OCI-M1 (cell line): ENCODE measurements around the gene MGAT5B.

Source experiments
- DNase-seq: peaks from one replicate; lab custom pipeline; 2025; lab: John Stamatoyannopoulos, UW

The MGAT5B gene

DNA sequence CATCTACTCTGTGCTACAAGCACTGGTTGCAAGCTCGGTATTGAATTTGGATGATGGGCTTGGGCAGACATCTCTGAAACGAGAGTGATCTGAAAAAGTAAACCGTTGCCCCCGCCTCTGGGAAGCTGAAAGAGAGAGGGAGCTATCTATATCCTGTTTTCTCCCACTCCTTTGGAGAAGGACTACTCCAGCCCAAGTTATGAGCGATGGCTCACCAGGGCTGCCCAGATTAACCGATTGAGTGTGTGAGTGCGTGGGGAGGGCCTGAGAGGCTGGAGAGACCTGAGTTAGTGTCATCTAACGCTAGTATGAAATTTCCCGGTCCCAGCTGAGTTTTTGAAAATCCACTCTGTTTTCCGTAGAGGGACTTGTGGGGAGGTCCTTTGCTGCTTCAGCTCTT lies 11.5 kb downstream of the MGAT5B start:
- no peak for DNase-seq

GRCh38 chr17:76880268-76880667 lies 12.1 kb downstream of the MGAT5B start:
- DNase-seq = no peak

GRCh38 chr17:76880971-76881370 lies 12.8 kb downstream of the MGAT5B start:
- DNase-seq = no peak

DNA sequence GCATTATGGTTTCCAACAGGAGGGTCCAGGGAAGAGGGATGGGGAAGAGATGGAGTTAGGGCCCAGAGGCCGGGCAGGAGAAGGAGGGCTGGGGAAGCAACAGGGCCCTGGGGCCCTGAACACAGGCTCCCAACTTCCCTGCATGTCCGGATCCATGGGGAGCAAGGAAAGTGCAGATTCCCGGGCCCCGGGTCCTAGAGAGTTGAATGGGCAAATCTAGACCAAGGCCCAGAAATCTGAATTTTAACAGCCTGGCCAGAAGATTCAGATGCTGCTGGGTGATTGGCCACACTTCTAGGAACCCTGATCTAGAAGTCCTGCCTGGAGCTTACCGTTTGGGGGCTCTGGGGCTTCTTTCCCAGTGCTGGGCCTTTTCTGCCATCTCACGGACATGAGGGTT lies 13.2 kb downstream of the MGAT5B start:
- DNase-seq = no peak

DNA sequence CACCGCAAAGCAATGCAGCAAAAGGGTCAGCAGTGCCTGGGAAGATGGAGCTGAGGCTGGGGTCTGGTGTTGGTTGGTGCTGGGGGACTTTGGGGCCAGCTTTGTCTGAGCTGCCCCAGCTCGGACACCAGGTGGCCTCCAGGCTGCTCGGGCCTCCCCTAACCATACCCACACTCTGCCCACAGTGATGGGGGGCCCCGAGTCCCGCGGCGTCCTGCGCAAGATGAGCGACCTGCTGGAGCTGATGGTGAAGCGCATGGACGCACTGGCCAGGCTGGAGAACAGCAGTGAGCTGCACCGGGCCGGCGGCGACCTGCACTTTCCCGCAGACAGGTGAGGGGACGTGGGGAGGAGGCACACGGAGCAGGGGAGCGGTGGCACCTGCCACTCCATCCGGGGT lies 13.8 kb downstream of the MGAT5B start:
- no peak for DNase-seq

DNA sequence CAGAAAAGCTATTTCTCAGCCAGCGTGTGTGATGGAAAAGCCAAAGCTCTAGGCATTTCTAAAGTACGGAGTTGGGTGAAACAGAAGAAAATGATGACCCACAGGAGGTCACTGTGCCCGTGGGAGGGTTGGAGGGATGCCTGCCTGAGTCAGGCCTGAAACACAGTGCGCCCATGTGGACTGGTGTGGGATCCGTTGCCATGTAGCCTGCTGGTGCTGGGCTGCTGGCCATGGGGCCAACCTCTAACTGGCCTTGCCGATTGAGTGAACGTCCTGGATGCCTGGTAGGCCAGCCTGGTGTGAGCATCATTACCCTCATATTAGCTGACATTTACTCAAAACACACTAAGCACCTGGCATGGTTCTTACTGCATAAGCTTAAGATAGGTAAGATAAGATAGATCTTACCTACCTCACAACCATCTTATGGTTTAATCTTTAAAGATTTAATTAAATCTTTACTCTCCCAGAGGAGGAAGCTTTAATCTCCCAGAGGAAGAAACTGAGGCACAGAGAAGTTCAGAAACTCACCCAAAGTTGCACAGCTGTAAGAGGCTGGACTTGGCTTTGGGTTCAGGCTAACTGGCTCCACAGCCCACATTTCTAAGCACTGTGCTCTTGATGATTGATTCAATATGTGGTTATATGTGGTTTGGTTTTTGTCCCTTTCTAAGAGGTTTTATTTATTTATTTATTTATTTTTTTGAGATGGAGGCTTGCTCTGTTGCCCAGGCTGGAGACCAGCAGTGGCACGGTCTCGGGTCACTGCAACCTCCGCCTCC lies 15.7 kb downstream of the MGAT5B start:
- no peak for DNase-seq

GRCh38 chr17:76884995-76885893 lies 17.0 kb downstream of the MGAT5B start:
- no peak for DNase-seq

DNA sequence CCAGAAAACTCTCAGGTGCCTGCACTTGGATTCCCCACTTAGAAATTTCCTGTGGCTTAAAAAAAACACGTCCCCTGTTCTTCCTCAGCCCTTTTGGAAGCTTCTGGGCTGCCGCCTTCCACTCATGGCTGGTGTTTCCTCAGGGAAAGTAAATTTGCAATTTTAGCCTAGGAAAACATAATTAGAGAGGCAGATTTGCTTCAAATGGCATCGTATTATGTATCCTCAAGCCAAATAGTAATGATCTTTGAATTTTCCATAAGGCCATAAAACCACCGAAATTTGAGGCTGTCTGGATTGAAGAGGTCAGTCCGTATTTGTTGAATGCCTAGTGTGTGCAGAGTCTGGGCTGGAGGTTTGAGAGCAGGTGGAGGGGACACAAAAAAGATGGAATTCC lies 17.7 kb downstream of the MGAT5B start:
- no peak for DNase-seq

DNA sequence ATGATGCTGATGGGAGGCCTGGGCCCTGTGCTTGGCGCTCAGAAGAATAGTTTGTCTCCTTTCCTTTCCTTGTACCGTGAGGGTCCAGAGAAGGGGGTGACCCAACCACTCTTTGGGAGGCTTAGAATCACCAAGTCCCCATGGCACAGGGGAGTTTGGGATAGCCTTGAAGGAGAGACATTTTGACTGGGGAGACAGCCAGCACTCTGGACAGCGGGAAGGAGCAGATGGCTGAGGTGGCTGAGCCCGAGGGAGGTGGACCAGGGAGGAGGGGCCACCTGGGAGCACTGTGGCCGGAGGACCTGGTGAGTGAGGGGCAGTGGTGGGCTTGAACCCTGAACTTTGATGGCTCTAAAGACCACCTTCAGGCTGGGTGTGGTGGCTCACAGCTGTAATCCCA lies 18.2 kb downstream of the MGAT5B start:
- DNase-seq = no peak

DNA sequence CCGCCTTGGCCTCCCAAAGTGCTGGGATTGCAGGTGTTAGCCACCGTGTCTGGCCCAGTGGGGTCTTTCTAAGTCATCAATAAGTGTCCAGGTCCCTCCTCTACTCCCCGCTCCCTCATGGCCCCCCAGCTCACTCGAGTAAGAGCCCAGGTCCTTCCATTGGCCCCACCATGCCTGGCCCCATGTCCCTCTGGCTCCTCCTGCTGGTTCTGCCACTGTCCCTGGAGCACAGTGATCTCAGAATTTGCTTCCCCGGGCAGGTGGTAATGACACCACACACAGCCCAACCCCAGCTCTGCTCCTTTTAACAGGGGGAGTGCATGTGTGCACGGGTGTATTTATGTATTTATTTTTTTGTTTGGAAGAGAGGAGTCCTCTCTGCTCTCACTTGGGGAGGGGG lies 19.6 kb downstream of the MGAT5B start:
- DNase-seq = no peak

DNA sequence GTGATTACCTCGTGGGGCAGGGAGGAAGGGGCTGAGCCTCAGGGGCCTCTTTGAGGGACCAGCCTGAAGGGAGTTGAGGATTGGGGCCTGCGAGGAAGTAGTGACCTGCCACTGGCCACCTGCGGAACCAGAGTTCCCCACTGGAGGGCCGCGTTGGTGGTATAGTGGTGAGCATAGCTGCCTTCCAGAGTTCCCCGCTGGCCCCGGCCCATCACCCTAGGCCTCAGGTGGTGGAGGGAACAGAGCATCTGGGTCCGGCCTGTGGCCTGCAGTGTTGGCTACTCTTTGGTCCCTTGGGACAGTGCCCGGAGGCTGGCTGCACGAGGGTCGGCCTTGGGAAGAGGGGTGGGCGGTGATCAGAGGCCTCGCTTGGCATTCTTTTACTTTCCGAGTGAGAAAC lies 20.5 kb downstream of the MGAT5B start:
- DNase-seq = no peak

DNA sequence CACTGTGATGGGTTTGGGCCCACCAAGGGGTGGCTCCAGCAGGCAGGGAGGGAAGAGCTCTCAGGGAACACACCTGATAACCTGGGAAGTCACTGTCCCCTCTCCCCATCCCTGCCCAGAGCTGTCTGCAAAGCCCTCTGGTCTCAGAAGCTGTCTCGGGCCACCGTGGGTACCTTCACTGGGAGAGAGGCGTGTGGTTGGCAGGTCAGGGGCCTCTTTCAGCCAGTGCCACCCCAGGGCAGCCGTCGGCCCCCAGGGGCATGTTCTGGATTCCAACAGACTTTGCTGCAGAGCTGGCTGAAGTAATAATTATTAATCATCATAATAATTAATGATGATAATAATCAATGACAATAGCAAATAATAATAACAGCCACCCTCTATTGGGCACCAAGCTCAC lies 21.1 kb downstream of the MGAT5B start:
- DNase-seq = no peak

- no peak for DNase-seq
These were observed 24.1 kb downstream of the MGAT5B start for GRCh38 chr17:76892329-76892728.

- no peak for DNase-seq
These were observed 25.6 kb downstream of the MGAT5B start for GRCh38 chr17:76893623-76894334.

DNA sequence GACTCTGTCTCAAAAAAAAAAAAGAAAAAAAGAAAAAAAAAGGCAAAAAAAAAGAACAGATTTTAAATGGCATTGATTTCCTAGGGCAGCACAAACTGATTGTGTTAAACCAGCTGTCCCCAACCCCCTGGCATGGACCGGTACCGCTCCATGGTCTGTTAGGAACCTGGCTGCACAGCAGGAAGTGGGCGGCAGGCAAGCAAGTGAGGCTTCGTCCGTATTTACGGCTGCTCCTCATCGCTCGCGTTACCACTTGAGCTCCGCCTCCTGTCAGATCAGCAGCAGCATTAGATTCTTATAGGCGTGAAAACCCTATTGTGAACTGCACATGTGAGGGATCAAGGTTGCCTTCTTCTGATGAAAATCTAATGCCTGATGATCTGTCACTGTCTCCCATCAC lies 26.6 kb downstream of the MGAT5B start:
- DNase-seq = no peak

- DNase-seq = no peak
These were observed 28.8 kb downstream of the MGAT5B start for GRCh38 chr17:76897023-76897422.

- no peak for DNase-seq
These were observed 31.2 kb downstream of the MGAT5B start for GRCh38 chr17:76899414-76899813.

GRCh38 chr17:76900723-76901122 lies 32.5 kb downstream of the MGAT5B start:
- DNase-seq = no peak

GRCh38 chr17:76901542-76902197 lies 33.5 kb downstream of the MGAT5B start:
- no peak for DNase-seq

- no peak for DNase-seq
These were observed 34.3 kb downstream of the MGAT5B start for GRCh38 chr17:76902476-76902875.

- DNase-seq = no peak
These were observed 35.4 kb downstream of the MGAT5B start for GRCh38 chr17:76903631-76904030.

DNA sequence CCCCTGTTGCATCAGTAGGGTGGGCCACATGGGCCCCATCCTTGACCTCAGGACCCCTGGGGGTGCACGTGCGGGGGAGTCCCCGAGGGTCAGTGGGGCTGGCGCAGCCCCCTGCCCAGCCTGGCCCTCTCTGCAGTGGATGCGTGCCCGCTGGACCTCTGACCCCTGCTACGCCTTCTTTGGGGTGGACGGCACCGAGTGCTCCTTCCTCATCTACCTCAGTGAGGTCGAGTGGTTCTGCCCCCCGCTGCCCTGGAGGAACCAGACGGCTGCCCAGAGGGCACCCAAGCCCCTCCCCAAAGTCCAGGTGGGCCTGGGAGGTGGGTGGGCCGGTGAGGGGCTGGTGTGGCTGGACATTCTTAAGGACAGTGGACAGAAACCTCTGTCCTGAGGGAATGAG lies 35.9 kb downstream of the MGAT5B start:
- no peak for DNase-seq
